Suprapubic skin (tissue), 3 donors: Measurements from ENCODE around the gene NR3C1.

Experiments used
- POLR2A ChIP-seq, 2 donors: fragments of 450-650 bp; IDR thresholded peaks; one replicate each; pipeline ENCODE4 v1.6.1; 2017; ENCODE audit warnings: antibody characterized with exemption in 2 of 2, mild to moderate bottlenecking in 2 of 2, moderate library complexity in 2 of 2
- TF ChIP-seq, protein P1 (sequence below), 2 donors: fragments of 200-600 bp in 1 of 2; fragments of 450-650 bp in 1 of 2; sonication (generic) in 1 of 2; IDR thresholded peaks; one replicate each; pipeline ENCODE4 v1.5.1; 2016 to 2019; ENCODE audit warnings: antibody characterized with exemption in 2 of 2, mild to moderate bottlenecking in 1 of 2, moderate library complexity in 1 of 2

DNA sequence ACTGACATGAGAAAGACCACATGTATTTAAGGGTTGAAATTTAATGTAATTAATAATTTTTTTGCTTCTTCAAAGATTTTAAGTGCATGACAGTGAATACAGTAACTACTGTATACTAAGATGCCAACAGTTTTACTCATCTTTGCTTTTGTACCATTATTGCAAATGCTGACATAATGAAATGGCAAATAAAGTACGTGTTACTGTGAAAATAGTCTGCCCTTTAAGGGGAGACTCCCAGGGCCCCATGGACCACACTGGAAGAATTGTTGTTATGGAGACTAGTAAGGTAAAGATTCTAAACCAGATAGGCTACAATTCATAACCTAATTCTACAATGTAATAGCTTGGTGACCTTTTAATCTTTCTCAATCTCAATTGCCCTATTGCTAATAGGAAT is 84.7 kb downstream of the NR3C1 start:
- TF ChIP-seq, protein P1, sequence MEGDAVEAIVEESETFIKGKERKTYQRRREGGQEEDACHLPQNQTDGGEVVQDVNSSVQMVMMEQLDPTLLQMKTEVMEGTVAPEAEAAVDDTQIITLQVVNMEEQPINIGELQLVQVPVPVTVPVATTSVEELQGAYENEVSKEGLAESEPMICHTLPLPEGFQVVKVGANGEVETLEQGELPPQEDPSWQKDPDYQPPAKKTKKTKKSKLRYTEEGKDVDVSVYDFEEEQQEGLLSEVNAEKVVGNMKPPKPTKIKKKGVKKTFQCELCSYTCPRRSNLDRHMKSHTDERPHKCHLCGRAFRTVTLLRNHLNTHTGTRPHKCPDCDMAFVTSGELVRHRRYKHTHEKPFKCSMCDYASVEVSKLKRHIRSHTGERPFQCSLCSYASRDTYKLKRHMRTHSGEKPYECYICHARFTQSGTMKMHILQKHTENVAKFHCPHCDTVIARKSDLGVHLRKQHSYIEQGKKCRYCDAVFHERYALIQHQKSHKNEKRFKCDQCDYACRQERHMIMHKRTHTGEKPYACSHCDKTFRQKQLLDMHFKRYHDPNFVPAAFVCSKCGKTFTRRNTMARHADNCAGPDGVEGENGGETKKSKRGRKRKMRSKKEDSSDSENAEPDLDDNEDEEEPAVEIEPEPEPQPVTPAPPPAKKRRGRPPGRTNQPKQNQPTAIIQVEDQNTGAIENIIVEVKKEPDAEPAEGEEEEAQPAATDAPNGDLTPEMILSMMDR (IDR thresholded peaks at IDR 0.05) = no peak
- no peak for TF ChIP-seq POLR2A (IDR thresholded peaks at IDR 0.05)
